WTC11 (cell line): ENCODE measurements around the gene SLC2A11. TPM values are rescaled to one million over a fixed set of nuclear protein-coding genes. Genes with fewer than 3 reads are reported as not detected.

Experiments used
- ATAC-seq: fragments of 200-7000 bp; cut with Tn5 transposase; 2 replicates; pipeline ENCODE4 v1.10.0; 2021; ENCODE audit warnings: mild to moderate bottlenecking, moderate library complexity
- CTCF ChIA-PET: fragments of 300-600 bp; sonication (Branson Sonifier 250); formaldehyde crosslinking; loops from one replicate; lab custom pipeline; 2021; ENCODE audit warnings: antibody characterized with exemption; lab: Charles Lee
- POLR2A ChIA-PET: fragments of 350-600 bp; sonication (Branson Sonifier 250); formaldehyde crosslinking; loops from one replicate; lab custom pipeline; 2021; ENCODE audit warnings: antibody characterized with exemption; lab: Charles Lee
- DNase-seq: peaks from one replicate; pipeline ENCODE4 v3.0.0; 2021; ENCODE audit warnings: low spot score
- H3K27ac Mint-ChIP-seq: 2 replicates; pipeline ENCODE4 v1.8.0; 2021; ENCODE audit warnings: mixed read lengths
- H3K27me3 Mint-ChIP-seq: 2 replicates; pipeline ENCODE4 v1.8.0; 2021; ENCODE audit warnings: low read depth, mild to moderate bottlenecking, moderate library complexity, mixed read lengths
- H3K36me3 Mint-ChIP-seq: 2 replicates; pipeline ENCODE4 v1.8.0; 2021; ENCODE audit warnings: mixed read lengths
- H3K4me1 Mint-ChIP-seq: 2 replicates; pipeline ENCODE4 v1.8.0; 2022; ENCODE audit warnings: mixed read lengths
- H3K4me3 Mint-ChIP-seq: 2 replicates; pipeline ENCODE4 v1.8.0; 2021; ENCODE audit warnings: mild to moderate bottlenecking, moderate library complexity, mixed read lengths
- H3K9me3 Mint-ChIP-seq: 2 replicates; pipeline ENCODE4 v1.8.0; 2021; ENCODE audit warnings: mixed read lengths
- ATF6 ChIP-seq: sonication (generic); formaldehyde crosslinking; IDR thresholded peaks from 2 replicates; pipeline ENCODE4 v1.8.1; 2023; ENCODE audit warnings: mild to moderate bottlenecking, missing genetic modification reagents
- E2F1 ChIP-seq: sonication (generic); formaldehyde crosslinking; IDR thresholded peaks from 2 replicates; pipeline ENCODE4 v1.8.0; 2022; ENCODE audit warnings: mild to moderate bottlenecking, missing genetic modification reagents
- ETV6 ChIP-seq: sonication (generic); formaldehyde crosslinking; IDR thresholded peaks from 2 replicates; pipeline ENCODE4 v1.8.1; 2022; ENCODE audit warnings: mild to moderate bottlenecking, missing genetic modification reagents
- FOXJ3 ChIP-seq: sonication (generic); formaldehyde crosslinking; IDR thresholded peaks from 2 replicates; pipeline ENCODE4 v1.9.0; 2021; ENCODE audit warnings: missing genetic modification reagents, mild to moderate bottlenecking, borderline replicate concordance
- GRHL2 ChIP-seq: fragments of 250-450 bp; sonication (Bioruptor Pico); IDR thresholded peaks from 2 replicates; pipeline ENCODE4 v1.8.0; 2022; ENCODE audit warnings: mild to moderate bottlenecking, moderate library complexity; ENCODE audit not compliant: insufficient replicate concordance, severe bottlenecking
- GTF2I ChIP-seq: fragments of 250-450 bp; sonication (Bioruptor Pico); conservative IDR thresholded peaks from 2 replicates; pipeline ENCODE4 v1.4.0; 2021; ENCODE audit warnings: mild to moderate bottlenecking
- HMGA2 ChIP-seq: fragments of 250-450 bp; sonication (Bioruptor Pico); IDR thresholded peaks from 2 replicates; pipeline ENCODE4 v1.4.0; 2021; ENCODE audit warnings: mild to moderate bottlenecking, moderate library complexity
- IRF2 ChIP-seq: sonication (generic); formaldehyde crosslinking; IDR thresholded peaks from 2 replicates; pipeline ENCODE4 v1.8.0; 2022; ENCODE audit warnings: low read depth, missing genetic modification reagents, borderline replicate concordance
- JAZF1 ChIP-seq: fragments of 250-450 bp; sonication (Bioruptor Pico); IDR thresholded peaks from 2 replicates; pipeline ENCODE4 v1.9.0; 2021; ENCODE audit warnings: moderate library complexity, mild to moderate bottlenecking, inconsistent platforms
- NFATC4 ChIP-seq: fragments of 250-450 bp; sonication (Bioruptor Pico); IDR thresholded peaks from 2 replicates; pipeline ENCODE4 v1.9.0; 2021; ENCODE audit warnings: mild to moderate bottlenecking
- OVOL2 ChIP-seq: fragments of 250-450 bp; sonication (Bioruptor Pico); IDR thresholded peaks from 2 replicates; pipeline ENCODE4 v1.9.0; 2021; ENCODE audit warnings: mild to moderate bottlenecking, borderline replicate concordance
- PRDM15 ChIP-seq: sonication (generic); formaldehyde crosslinking; IDR thresholded peaks from 2 replicates; pipeline ENCODE4 v1.8.0; 2022; ENCODE audit warnings: missing genetic modification reagents
- SOX15 ChIP-seq: fragments of 250-450 bp; sonication (Bioruptor Pico); IDR thresholded peaks from 2 replicates; pipeline ENCODE4 v1.9.0; 2021; ENCODE audit warnings: mild to moderate bottlenecking
- ZBTB21 ChIP-seq: sonication (generic); formaldehyde crosslinking; IDR thresholded peaks from 2 replicates; pipeline ENCODE4 v1.8.1; 2023; ENCODE audit warnings: mild to moderate bottlenecking, missing genetic modification reagents, borderline replicate concordance
- ZBTB43 ChIP-seq: sonication (generic); formaldehyde crosslinking; IDR thresholded peaks from 2 replicates; pipeline ENCODE4 v1.8.1; 2023; ENCODE audit warnings: mild to moderate bottlenecking, missing genetic modification reagents
- ZNF121 ChIP-seq: sonication (generic); formaldehyde crosslinking; IDR thresholded peaks from 2 replicates; pipeline ENCODE4 v1.8.0; 2023; ENCODE audit warnings: missing genetic modification reagents
- ZNF416 ChIP-seq: fragments of 250-450 bp; sonication (Bioruptor Pico); IDR thresholded peaks from 2 replicates; pipeline ENCODE4 v1.9.0; 2021; ENCODE audit warnings: mild to moderate bottlenecking, inconsistent platforms
- total RNA-seq: library from RNA; stranded (reverse); gene quantifications from 3 replicates; pipeline ENCODE4 v1.2.3, GENCODE V29; 2021
- TF ChIP-seq, protein P1 (sequence below): fragments of 250-450 bp; sonication (Bioruptor Pico); IDR thresholded peaks from 2 replicates; pipeline ENCODE4 v1.9.0; 2021; ENCODE audit warnings: mild to moderate bottlenecking, borderline replicate concordance
- TF ChIP-seq, protein P2 (sequence below): fragments of 250-450 bp; sonication (Bioruptor Pico); IDR thresholded peaks from 2 replicates; pipeline ENCODE4 v1.9.0; 2021; ENCODE audit warnings: moderate library complexity, mild to moderate bottlenecking, inconsistent platforms, borderline replicate concordance
- TF ChIP-seq, protein P3 (sequence below): fragments of 250-450 bp; sonication (Bioruptor Pico); IDR thresholded peaks from 2 replicates; pipeline ENCODE4 v1.8.0; 2021; ENCODE audit warnings: mild to moderate bottlenecking

The SLC2A11 gene
- total RNA-seq, 1 experiment from 2014 or later = 19.9 TPM

- TF ChIP-seq FOXJ3 (CRISPR knock-in tag) = no peak
- TF ChIP-seq ZBTB43 (CRISPR knock-in tag) = no peak
- TF ChIP-seq ATF6 (CRISPR knock-in tag) = no peak
Measured at GRCh38 chr22:23888615-23889401, 31.1 kb downstream of the SLC2A11 start (continued).

DNA sequence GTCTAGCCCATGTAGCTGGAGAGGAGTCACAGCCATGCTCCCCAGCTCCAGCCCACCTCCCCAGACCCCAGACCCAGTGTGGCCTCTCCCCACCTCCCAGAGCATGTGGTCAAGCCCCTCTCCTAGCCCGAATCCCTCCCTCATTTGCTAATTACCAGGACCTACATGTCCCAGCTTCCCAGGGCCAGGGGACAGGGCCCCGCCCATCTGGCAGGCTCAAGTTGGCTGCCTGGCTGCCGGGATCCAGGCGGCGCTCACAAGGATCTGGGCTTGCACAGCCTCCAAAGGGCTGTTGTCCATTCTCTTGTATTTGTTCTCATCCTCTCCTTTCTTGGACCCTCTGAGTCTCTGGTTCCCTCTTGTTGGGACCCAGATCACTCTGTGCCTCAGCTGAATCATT, 31.9 kb downstream of the SLC2A11 start:
- TF ChIP-seq ZBTB21 (no peak), GTF2I (no peak), IRF2 (CRISPR knock-in tag) (no peak), NFATC4 (CRISPR knock-in tag) (no peak), JAZF1 (CRISPR knock-in tag) (no peak), SOX15 (CRISPR knock-in tag) (no peak), OVOL2 (CRISPR knock-in tag) (no peak), GRHL2 (CRISPR knock-in tag) (no peak), ZNF121 (no peak), HMGA2 (no peak), E2F1 (CRISPR knock-in tag) (no peak), ETV6 (no peak), ZNF416 (CRISPR knock-in tag) (no peak), PRDM15 (no peak)
- TF ChIP-seq, protein P1, sequence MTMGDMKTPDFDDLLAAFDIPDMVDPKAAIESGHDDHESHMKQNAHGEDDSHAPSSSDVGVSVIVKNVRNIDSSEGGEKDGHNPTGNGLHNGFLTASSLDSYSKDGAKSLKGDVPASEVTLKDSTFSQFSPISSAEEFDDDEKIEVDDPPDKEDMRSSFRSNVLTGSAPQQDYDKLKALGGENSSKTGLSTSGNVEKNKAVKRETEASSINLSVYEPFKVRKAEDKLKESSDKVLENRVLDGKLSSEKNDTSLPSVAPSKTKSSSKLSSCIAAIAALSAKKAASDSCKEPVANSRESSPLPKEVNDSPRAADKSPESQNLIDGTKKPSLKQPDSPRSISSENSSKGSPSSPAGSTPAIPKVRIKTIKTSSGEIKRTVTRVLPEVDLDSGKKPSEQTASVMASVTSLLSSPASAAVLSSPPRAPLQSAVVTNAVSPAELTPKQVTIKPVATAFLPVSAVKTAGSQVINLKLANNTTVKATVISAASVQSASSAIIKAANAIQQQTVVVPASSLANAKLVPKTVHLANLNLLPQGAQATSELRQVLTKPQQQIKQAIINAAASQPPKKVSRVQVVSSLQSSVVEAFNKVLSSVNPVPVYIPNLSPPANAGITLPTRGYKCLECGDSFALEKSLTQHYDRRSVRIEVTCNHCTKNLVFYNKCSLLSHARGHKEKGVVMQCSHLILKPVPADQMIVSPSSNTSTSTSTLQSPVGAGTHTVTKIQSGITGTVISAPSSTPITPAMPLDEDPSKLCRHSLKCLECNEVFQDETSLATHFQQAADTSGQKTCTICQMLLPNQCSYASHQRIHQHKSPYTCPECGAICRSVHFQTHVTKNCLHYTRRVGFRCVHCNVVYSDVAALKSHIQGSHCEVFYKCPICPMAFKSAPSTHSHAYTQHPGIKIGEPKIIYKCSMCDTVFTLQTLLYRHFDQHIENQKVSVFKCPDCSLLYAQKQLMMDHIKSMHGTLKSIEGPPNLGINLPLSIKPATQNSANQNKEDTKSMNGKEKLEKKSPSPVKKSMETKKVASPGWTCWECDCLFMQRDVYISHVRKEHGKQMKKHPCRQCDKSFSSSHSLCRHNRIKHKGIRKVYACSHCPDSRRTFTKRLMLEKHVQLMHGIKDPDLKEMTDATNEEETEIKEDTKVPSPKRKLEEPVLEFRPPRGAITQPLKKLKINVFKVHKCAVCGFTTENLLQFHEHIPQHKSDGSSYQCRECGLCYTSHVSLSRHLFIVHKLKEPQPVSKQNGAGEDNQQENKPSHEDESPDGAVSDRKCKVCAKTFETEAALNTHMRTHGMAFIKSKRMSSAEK = no peak
- TF ChIP-seq, protein P2, sequence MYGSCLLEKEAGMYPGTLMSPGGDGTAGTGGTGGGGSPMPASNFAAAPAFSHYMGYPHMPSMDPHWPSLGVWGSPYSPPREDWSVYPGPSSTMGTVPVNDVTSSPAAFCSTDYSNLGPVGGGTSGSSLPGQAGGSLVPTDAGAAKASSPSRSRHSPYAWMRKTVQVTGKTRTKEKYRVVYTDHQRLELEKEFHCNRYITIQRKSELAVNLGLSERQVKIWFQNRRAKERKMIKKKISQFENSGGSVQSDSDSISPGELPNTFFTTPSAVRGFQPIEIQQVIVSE (CRISPR knock-in tag) = no peak
- TF ChIP-seq, protein P3, sequence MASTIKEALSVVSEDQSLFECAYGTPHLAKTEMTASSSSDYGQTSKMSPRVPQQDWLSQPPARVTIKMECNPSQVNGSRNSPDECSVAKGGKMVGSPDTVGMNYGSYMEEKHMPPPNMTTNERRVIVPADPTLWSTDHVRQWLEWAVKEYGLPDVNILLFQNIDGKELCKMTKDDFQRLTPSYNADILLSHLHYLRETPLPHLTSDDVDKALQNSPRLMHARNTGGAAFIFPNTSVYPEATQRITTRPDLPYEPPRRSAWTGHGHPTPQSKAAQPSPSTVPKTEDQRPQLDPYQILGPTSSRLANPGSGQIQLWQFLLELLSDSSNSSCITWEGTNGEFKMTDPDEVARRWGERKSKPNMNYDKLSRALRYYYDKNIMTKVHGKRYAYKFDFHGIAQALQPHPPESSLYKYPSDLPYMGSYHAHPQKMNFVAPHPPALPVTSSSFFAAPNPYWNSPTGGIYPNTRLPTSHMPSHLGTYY (CRISPR knock-in tag) = no peak
- H3K27me3 Mint-ChIP-seq = peaks cover 16% of the 10 kb centered on the region
- peaks cover 27% of the 10 kb centered on the region for H3K9me3 Mint-ChIP-seq
- 0 out of 2 replicates have a peak overlapping the region, but pooled peaks have one; percentile 76 for H3K27ac Mint-ChIP-seq
- peaks cover 23% of the 10 kb centered on the region for H3K4me1 Mint-ChIP-seq
- CTCF ChIA-PET = interaction anchor here (1.4 to 2.3 kb wide), 6 partner anchors 10 to 41 kb away, joined by 6 to 19 read pairs (median 12); partner anchors contain the start of gene SLC2A11
- peaks cover 28% of the 10 kb centered on the region for H3K36me3 Mint-ChIP-seq
- POLR2A ChIA-PET = interaction anchor here (0.6 kb wide), 1 partner anchor 1937 kb away, joined by 3 read pairs; the partner anchor contains the start of gene PPM1F
- DNase-seq (no peak), ATAC-seq (no peak)
- no peak overlapping the region for H3K4me3 Mint-ChIP-seq
